AG20443 (cell line): ENCODE data around the gene TNC.

Source experiments
- DNase-seq: peaks from one replicate; pipeline ENCODE4 v3.0.0; 2012; ENCODE audit warnings: low spot score, mixed read lengths

The TNC gene

GRCh38 chr9:115117999-115118878, at the start of gene TNC:
TNC (minus strand) TSS chr9:115118157; CDS start chr9:115091018, 27,139 bp downstream.
- DNase-seq, result peak; percentile 71

DNA sequence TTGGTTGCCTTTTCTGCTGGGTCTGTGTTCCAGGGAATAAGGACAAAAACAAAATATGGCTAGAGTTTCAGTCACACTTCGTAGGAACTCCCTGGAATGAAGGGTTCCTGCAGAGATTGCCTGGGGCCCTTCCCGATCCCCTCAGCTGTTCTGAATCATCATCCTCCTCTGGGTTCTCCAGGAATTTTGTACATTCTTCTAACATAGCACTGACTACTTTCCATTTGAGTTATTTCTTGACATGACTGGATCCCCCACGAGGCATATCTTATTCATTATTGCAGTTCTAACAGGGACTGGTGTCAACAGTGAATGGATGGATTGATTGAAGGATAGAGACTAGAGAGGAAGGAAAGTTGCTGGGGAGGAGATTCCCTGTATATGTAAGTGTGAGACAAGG, 49.2 kb upstream of the TNC start:
- DNase-seq, result peak; percentile 86

GRCh38 chr9:115165233-115165632, 47.3 kb upstream of the TNC start:
- DNase-seq, result no peak

- peak; percentile 36 for DNase-seq
Observed at GRCh38 chr9:115164511-115164974, 46.6 kb upstream of the TNC start.

- DNase-seq, result no peak
Observed at GRCh38 chr9:115162946-115163345, 45.0 kb upstream of the TNC start.

GRCh38 chr9:115161446-115161845, 43.5 kb upstream of the TNC start:
- no peak for DNase-seq

- peak; percentile 34 for DNase-seq
Observed at GRCh38 chr9:115158661-115159481, 40.9 kb upstream of the TNC start.

DNA sequence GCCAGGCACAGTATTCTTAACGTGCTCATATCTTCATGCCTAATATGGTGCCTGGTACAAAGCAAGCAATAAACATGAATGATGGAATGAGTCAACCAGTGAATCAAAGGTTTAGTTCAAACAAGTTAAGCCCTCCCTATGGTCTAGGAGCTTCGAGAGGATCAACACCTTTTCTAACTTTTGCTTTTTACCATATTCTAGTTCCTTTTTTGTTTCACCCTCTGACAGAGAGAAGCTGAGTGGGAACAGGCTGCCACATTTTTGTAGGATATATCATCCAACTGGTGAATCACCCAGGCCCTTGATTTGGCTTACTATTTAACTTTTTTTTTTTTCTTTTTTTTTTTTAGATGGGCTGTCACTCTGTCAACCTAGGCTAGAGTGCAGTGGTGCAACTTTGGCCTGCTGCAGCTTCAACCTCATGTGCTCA, 39.3 kb upstream of the TNC start:
- peak; percentile 73 for DNase-seq

GRCh38 chr9:115155037-115155436, 37.1 kb upstream of the TNC start:
- DNase-seq, result no peak

- no peak for DNase-seq
Observed at GRCh38 chr9:115154617-115155016, 36.7 kb upstream of the TNC start.

DNA sequence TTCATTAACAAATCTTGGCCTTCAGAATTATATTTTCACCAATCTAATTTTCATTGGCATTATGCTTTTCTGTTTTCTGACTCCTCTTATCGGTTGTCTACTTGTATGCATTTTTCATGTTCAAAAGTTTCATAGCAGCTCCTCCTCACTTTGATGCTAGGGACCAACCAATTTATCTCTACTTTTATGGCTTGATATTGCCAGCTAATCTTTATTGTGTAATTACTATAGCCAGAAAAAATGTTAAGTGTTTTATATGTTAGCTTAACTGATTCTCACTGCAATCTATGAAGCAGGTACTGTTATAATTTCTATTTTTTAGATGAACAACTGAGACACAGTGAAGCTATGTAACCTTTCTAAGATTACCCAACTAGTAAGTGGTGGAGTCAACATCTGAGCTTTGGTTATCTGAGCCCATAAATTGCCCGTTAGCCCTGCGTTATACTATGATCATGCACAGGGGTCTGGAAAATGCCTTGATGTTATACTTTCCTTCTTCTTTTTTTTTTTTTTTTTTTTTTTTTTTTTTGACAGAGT, 34.4 kb upstream of the TNC start:
- no peak for DNase-seq

- DNase-seq, result no peak
Observed at GRCh38 chr9:115148721-115149120, 30.8 kb upstream of the TNC start.

GRCh38 chr9:115146581-115147021, 28.6 kb upstream of the TNC start:
- peak; percentile 76 for DNase-seq

DNA sequence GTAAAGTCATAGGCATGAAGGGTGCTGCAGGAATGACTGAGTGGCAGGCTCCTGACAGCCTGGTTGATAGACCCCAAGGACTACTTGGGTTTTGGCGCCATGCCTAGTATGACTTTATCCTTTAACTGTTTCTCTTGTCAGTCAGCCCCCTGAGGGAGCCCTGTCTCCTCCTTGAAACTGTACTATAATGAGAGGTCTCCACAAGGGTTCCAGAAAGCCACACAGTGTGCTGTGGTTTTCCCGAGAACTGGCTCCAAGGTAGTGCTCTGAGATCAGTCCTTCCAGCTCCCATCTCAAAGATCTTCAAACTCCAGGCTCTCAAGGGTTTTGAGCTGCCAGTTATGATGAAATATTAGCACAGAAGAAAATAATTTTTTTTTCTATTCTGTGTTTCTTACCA, 26.7 kb upstream of the TNC start:
- no peak for DNase-seq

DNA sequence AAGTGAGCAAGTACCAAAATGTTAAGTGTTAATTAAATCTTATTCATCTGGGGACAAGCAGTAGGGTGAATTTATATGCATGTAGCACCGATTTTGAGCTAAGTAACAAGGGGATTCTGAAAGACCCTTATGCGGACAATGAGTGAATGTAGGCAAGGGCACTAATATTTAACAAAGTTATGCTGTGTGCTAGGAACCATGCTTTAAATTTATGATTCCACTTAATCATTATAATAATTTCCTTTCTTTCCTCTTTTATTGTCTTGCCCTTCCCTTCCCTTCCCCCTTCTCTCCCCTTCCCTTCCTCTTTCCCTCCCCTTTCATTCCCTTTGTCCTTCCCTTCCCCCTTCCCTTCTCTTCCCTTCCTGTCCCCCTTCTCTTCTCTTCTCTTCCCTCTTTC, 25.7 kb upstream of the TNC start:
- DNase-seq, result no peak

DNA sequence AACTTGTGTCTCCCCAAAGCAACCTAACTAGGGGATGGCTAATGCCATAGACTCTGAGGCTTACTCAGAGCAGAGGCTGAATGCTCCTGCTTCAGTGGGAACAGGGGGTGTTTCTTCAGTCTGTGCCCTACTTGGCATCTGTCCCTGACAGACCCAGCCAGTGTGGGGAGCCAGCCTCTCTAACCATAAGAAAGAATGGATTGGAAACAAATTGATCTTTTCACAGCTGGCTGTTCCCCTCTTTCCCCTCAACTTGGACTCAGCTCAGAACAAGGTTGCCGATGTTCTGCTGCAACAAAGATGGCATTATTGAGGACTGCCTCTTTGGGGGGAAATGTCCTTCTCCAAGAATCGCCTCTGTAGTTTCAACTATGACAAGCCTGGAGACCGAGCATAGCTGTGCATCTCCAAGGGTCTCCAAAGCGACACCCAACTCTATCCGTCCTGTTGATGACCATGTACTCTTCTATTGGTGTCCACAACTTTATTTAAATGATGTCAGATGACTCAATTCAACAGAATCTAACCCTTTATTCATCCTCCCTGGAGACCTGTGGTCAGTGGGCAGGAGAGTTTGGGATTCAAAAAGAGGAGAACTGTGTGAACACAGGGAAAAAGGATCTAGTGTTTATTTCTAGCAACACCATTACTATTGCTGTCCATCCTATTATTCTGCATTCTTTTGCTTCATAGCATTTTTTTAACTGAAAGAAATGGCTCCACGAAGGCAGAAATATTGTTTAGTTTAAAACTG, 24.7 kb upstream of the TNC start:
- peak; percentile 18 for DNase-seq

DNA sequence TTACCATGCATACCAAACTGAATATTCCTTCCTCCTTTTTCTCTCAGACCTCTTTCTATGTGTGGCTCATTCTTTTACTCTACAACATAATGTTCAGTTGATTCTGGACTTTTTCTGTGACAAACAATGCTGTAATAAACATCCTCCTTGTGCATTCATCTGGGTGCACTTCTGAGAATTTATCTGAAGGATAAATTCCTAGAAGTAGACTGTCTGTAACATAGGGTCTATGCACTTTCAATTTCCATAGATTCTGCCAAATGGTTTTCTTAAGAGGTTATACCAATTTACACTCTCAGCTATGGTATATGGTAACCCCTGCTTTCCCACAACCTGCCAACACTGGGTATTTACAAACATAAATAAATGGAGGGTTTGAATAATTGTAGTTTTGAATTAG, 24.1 kb upstream of the TNC start:
- DNase-seq, result no peak

GRCh38 chr9:115141612-115142011, 23.7 kb upstream of the TNC start:
- no peak for DNase-seq

DNA sequence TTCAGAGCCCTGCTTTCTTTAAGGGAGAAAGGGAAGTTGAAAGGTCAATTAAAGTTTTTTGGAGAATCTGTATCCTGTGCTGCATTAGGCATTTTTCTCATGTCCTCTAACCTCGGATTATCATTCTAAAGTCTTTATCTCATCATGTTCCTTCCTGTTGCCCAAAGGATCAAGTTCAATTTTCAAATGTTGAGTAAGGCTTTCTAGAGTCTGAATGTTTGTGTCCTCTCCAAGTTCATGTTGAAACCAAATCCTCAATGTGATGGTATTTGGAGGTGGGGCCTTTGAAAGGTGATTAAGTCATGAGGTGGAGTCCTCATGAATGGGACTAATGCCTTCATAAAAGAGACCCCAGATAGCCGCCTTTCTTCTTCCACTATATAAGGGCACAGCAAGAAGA, 20.2 kb upstream of the TNC start:
- DNase-seq, result no peak

- DNase-seq, result no peak
Observed at GRCh38 chr9:115137526-115137925, 19.6 kb upstream of the TNC start.

- DNase-seq, result peak; percentile 74
Observed at GRCh38 chr9:115135821-115136778, 18.1 kb upstream of the TNC start.
